HepG2 (cell line): ENCODE data around the gene FAM47B. TPM values are rescaled to one million over a fixed set of nuclear protein-coding genes. Genes with fewer than 3 reads are reported as not detected.

Source experiments
- ATAC-seq: fragments of 200-7000 bp; cut with Tn5 transposase; 3 replicates; pipeline ENCODE4 v1.9.1; 2020; ENCODE audit warnings: mild to moderate bottlenecking, moderate library complexity
- BruUV-seq: library from RNA; stranded (reverse); fragments of 400-500 nt; replicated peaks from 2 replicates; lab custom pipeline; 2021; lab: Mats Ljungman, UMichigan
- CTCF ChIA-PET: fragments of 300-600 bp; formaldehyde crosslinking; extraction: SDS; loops from one replicate; lab custom pipeline; 2021; ENCODE audit warnings: low total read pairs, inconsistent platforms, low intra/inter-chr PET ratio; lab: Yijun Ruan, JAX
- POLR2A ChIA-PET: fragments of 350-600 bp; sonication (Branson Sonifier 250); formaldehyde crosslinking; loops from one replicate; lab custom pipeline; 2020; ENCODE audit warnings: antibody characterized with exemption, inconsistent platforms; lab: Yijun Ruan, JAX
- DNase-seq: peaks from one replicate; pipeline ENCODE4 v3.0.0-alpha.2; 2015; ENCODE audit warnings: low spot score
- FAIRE-seq: peaks from 3 replicates; lab custom pipeline; 2011; peaks lifted over from hg19 to GRCh38; lab: Jason Lieb, UNC
- H2AFZ ChIP-seq: one replicate; pipeline ENCODE4 v1.6.1; 2011; ENCODE audit warnings: low read length, inconsistent platforms
- H3K27ac ChIP-seq: fragments of 300-600 bp; 3 replicates; pipeline ENCODE4 v1.8.0; 2011; ENCODE audit warnings: mixed run types, mild to moderate bottlenecking, mixed read lengths, low read length, inconsistent platforms; ENCODE audit not compliant: insufficient read depth; ENCODE audit errors: extremely low read length
- H3K27me3 ChIP-seq, 2 experiments: fragments of 200-600 bp in 1 of 2; 2 replicates in 1 of 2; 3 replicates in 1 of 2; pipeline versions ENCODE4 v1.6.0 to v1.8.0; 2011; ENCODE audit warnings: low read length in 2 of 2, mild to moderate bottlenecking in 2 of 2, moderate library complexity in 2 of 2, inconsistent platforms in 1 of 2; ENCODE audit not compliant: insufficient read depth in 2 of 2, control insufficient read depth in 1 of 2
- H3K36me3 ChIP-seq, 2 experiments: fragments of 200-600 bp in 1 of 2; replicated peaks in 1 of 2; 2 replicates in 1 of 2; 3 replicates in 1 of 2; pipeline versions ENCODE4 v1.5.1 to v1.8.0; 2011; ENCODE audit warnings: low read length in 2 of 2, inconsistent platforms in 1 of 2; ENCODE audit not compliant: insufficient read depth in 2 of 2, control insufficient read depth in 1 of 2
- H3K4me1 ChIP-seq: 2 replicates; pipeline ENCODE4 v1.5.1; 2012; ENCODE audit warnings: low read length, inconsistent platforms; ENCODE audit not compliant: insufficient read depth
- H3K4me2 ChIP-seq: 2 replicates; pipeline ENCODE4 v1.6.0; 2011; ENCODE audit warnings: low read depth, low read length, inconsistent platforms
- H3K4me3 ChIP-seq, 3 experiments: fragments of 200-600 bp in 1 of 3; sonication (generic), shearing (Covaris generic) in 1 of 3; replicated peaks in 1 of 3; 2 replicates each; pipeline ENCODE4 v1.5.1; 2011 to 2016; ENCODE audit warnings: low read length in 3 of 3, inconsistent platforms in 2 of 3, low read depth in 2 of 3, mild to moderate bottlenecking in 2 of 3, control low read depth in 1 of 3, mixed read lengths in 1 of 3; ENCODE audit not compliant: insufficient read depth in 1 of 3
- H3K79me2 ChIP-seq: one replicate; pipeline ENCODE4 v1.6.1; 2011; ENCODE audit warnings: low read length, inconsistent platforms; ENCODE audit not compliant: insufficient read depth
- H3K9ac ChIP-seq: 2 replicates; pipeline ENCODE4 v1.6.0; 2011; ENCODE audit warnings: mild to moderate bottlenecking, low read depth, low read length, inconsistent platforms; ENCODE audit not compliant: insufficient read depth
- H3K9me3 ChIP-seq: 2 replicates; pipeline ENCODE4 v1.5.1; 2012; ENCODE audit warnings: mild to moderate bottlenecking, low read length
- H4K20me1 ChIP-seq: 2 replicates; pipeline ENCODE4 v1.6.0; 2011; ENCODE audit warnings: inconsistent platforms, mild to moderate bottlenecking, low read length, moderate library complexity; ENCODE audit not compliant: insufficient read depth
- KMT2A ChIP-seq: sonication (generic); formaldehyde crosslinking; IDR thresholded peaks from 2 replicates; pipeline ENCODE4 v1.4.0; 2020; ENCODE audit warnings: missing genetic modification reagents
- MXD4 ChIP-seq: IDR thresholded peaks from 2 replicates; pipeline ENCODE4 v1.6.1; 2016; ENCODE audit warnings: mild to moderate bottlenecking, missing biosample characterization, missing genetic modification reagents
- NFE2L2 ChIP-seq: fragments of 150-350 bp; IDR thresholded peaks from 2 replicates; pipeline ENCODE4 v1.6.1; 2014; ENCODE audit warnings: low read length
- POLR2A ChIP-seq, 2 experiments: IDR thresholded peaks; 2 replicates each; pipeline ENCODE4 v1.6.1; 2011; ENCODE audit warnings: low read depth in 2 of 2, low read length in 2 of 2, mild to moderate bottlenecking in 1 of 2, moderate library complexity in 1 of 2; ENCODE audit not compliant: insufficient read depth in 1 of 2
- RXRA ChIP-seq: sonication (generic); formaldehyde crosslinking; IDR thresholded peaks from 2 replicates; pipeline ENCODE4 v1.5.1; 2020; ENCODE audit warnings: missing genetic modification reagents
- SRSF1 ChIP-seq: fragments of 200-400 bp; formaldehyde crosslinking; optimal IDR thresholded peaks from 2 replicates; pipeline ENCODE3; 2017; ENCODE audit warnings: mild to moderate bottlenecking, low read depth, low read length, moderate library complexity
- ZBTB33 ChIP-seq: sonication (generic); formaldehyde crosslinking; IDR thresholded peaks from 2 replicates; pipeline ENCODE4 v1.4.0; 2020; ENCODE audit warnings: missing genetic modification reagents
- ZFYVE20 ChIP-seq: sonication (generic); formaldehyde crosslinking; IDR thresholded peaks from 2 replicates; pipeline ENCODE4 v1.8.0; 2023; ENCODE audit warnings: low read depth, mild to moderate bottlenecking, moderate library complexity, missing genetic modification reagents, borderline replicate concordance
- ZNF24 ChIP-seq: fragments of 450-650 bp; IDR thresholded peaks from 2 replicates; pipeline ENCODE4 v1.6.1; 2017; ENCODE audit warnings: antibody characterized with exemption, mild to moderate bottlenecking
- ZNF446 ChIP-seq: sonication (generic); formaldehyde crosslinking; IDR thresholded peaks from 2 replicates; pipeline ENCODE4 v1.5.0; 2020; ENCODE audit warnings: mild to moderate bottlenecking, missing genetic modification reagents
- ZNF598 ChIP-seq: sonication (generic); formaldehyde crosslinking; IDR thresholded peaks from 2 replicates; pipeline ENCODE4 v1.5.1; 2020; ENCODE audit warnings: mild to moderate bottlenecking, missing genetic modification reagents, borderline replicate concordance
- ZNF615 ChIP-seq: sonication (generic); formaldehyde crosslinking; IDR thresholded peaks from 2 replicates; pipeline ENCODE4 v1.5.0; 2020; ENCODE audit warnings: mild to moderate bottlenecking, missing genetic modification reagents, borderline replicate concordance
- ZNF674 ChIP-seq: sonication (generic); formaldehyde crosslinking; IDR thresholded peaks from 2 replicates; pipeline ENCODE4 v1.5.0; 2020; ENCODE audit warnings: low read depth, mild to moderate bottlenecking, missing genetic modification reagents
- ZNF768 ChIP-seq: sonication (generic); formaldehyde crosslinking; IDR thresholded peaks from 2 replicates; pipeline ENCODE4 v1.4.0; 2020; ENCODE audit warnings: missing genetic modification reagents
- ZSCAN9 ChIP-seq: IDR thresholded peaks from 2 replicates; pipeline ENCODE4 v1.6.1; 2016; ENCODE audit warnings: borderline replicate concordance
- ZZZ3 ChIP-seq: sonication (generic); formaldehyde crosslinking; IDR thresholded peaks from 2 replicates; pipeline ENCODE4 v1.4.0; 2020; ENCODE audit warnings: missing genetic modification reagents, mild to moderate bottlenecking, borderline replicate concordance
- WGBS: methylation state at CpG from one replicate; pipeline ENCODE4 v1.1.6; 2017; ENCODE audit warnings: low lambda C conversion rate; 5-methylcytosine and 5-hydroxymethylcytosine counted together
- in situ Hi-C: cut with HindIII; loops from 2 replicates; pipeline ENCODE4 v1.10.0; 2017; ENCODE audit warnings: low pct_unique_long_range_greater_than_20kb; ENCODE audit not compliant: extremely low pct_ligation_motif_present
- intact Hi-C: fragments of 100-400 bp; cut with micrococcal nuclease; formaldehyde crosslinking; loops from one replicate; pipeline ENCODE4 v1.10.0; 2022; ENCODE audit not compliant: unreplicated experiment
- polyA plus RNA-seq, 8 experiments: library from polyadenylated mRNA; depleted of rRNA in 3 of 8; stranded (reverse) in 7 of 8; unstranded in 1 of 8; fragments of >200 nt; fragmentation: Illumina TruSeq in 4 of 8; extraction: Trizol in 4 of 8; gene quantifications; 2 replicates each; pipeline versions ENCODE4 v1.2.1 to v1.2.3, GENCODE V29; 2011 to 2016; ENCODE audit warnings: low read depth in 4 of 8, missing spikeins in 1 of 8, mixed read lengths in 1 of 8; ENCODE audit not compliant: insufficient read depth in 1 of 8
- total RNA-seq, 5 experiments: library from RNA; depleted of rRNA; stranded (reverse); fragments of >200 nt; fragmentation: Illumina TruSeq; extraction: Trizol; gene quantifications; 2 replicates each; pipeline ENCODE4 v1.2.3, GENCODE V29; 2016; ENCODE audit warnings: low read depth in 1 of 5
- TF ChIP-seq, protein P1 (sequence below): sonication (generic); formaldehyde crosslinking; IDR thresholded peaks from 2 replicates; pipeline ENCODE4 v1.5.0; 2020; ENCODE audit warnings: mild to moderate bottlenecking, missing genetic modification reagents

FAM47B gene
- total and polyA plus RNA-seq, 2 of the 13 experiments (the other 11 are each of a cell fraction or from before 2014, with no cell fraction given), result not detected

GRCh38 chrX:34917146-34917545 lies 25.4 kb upstream of the FAM47B start:
- Histone ChIP-seq H2AFZ (no peak overlapping the region), H4K20me1 (no peaks in the 10 kb centered on the region)

DNA sequence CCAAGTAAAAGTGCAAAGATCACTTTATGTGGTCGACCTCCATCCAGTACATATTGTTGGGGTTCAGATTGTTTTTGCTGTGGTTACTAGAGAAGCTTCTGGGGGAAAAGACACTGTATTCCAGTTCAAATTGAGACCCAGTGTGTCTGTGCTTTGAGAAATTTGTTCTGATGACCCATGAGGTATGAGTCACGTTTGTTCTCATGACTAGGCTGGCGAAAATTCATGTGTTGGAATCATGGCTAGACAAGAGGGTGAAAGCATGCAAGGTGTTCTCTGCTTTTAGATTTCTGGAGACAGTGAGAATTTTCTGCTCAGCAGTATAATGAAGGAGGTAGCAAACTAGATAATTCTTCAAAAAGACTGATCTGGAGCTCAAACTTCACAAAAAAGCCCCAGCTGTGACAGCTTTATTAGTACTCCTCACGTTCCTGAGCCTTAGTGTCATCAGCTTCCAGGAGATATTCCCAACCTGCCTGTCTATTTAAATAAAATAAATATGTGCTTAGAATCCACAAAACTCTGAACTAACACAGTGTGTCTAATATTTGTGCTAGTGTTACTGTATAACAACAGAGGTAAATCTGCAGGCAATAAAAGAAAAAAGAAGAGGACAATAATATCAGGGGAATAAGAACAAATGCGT lies 24.4 kb upstream of the FAM47B start:
- ChIA-PET CTCF (no interaction called here), POLR2A (no interaction called here)
- H3K9ac ChIP-seq, result no peak overlapping the region
- intact Hi-C loops, result no loop called here
- DNase-seq, result no peak
- no TSS peak for BruUV-seq
- no peaks in the 10 kb centered on the region for H3K36me3 ChIP-seq
- FAIRE-seq, result no peak
- no peaks in the 10 kb centered on the region for H3K9me3 ChIP-seq
- H3K27me3 ChIP-seq, result no peaks in the 10 kb centered on the region
- in situ Hi-C loops, result no loop called here
- no peak overlapping the region for H3K4me3 ChIP-seq
- ATAC-seq, result no peak
- H4K20me1 ChIP-seq, result no peaks in the 10 kb centered on the region
- no peak overlapping the region for H3K27ac ChIP-seq
- no peak overlapping the region for H2AFZ ChIP-seq
- no peaks in the 10 kb centered on the region for H3K4me1 ChIP-seq
- no peaks in the 10 kb centered on the region for H3K79me2 ChIP-seq
- no peak overlapping the region for H3K4me2 ChIP-seq
- 0% methylated on average over 5 of the region's 5 CpGs for WGBS
- TF ChIP-seq ZNF446 (CRISPR knock-in tag), result no peak
- TF ChIP-seq ZSCAN9 (CRISPR knock-in tag), result no peak
- TF ChIP-seq KMT2A, result no peak
- TF ChIP-seq SRSF1, result no peak
- TF ChIP-seq ZNF598 (CRISPR knock-in tag), result no peak
- TF ChIP-seq MXD4 (CRISPR knock-in tag), result no peak
- no peak for TF ChIP-seq ZNF24
- no peak for TF ChIP-seq POLR2A (IDR thresholded peaks at IDR 0.05; ENCODE audit: insufficient read depth in 1 of 2, low read depth in 2 of 2, low read length in 2 of 2)
- TF ChIP-seq ZFYVE20 (CRISPR knock-in tag), result no peak
- TF ChIP-seq, protein P1, sequence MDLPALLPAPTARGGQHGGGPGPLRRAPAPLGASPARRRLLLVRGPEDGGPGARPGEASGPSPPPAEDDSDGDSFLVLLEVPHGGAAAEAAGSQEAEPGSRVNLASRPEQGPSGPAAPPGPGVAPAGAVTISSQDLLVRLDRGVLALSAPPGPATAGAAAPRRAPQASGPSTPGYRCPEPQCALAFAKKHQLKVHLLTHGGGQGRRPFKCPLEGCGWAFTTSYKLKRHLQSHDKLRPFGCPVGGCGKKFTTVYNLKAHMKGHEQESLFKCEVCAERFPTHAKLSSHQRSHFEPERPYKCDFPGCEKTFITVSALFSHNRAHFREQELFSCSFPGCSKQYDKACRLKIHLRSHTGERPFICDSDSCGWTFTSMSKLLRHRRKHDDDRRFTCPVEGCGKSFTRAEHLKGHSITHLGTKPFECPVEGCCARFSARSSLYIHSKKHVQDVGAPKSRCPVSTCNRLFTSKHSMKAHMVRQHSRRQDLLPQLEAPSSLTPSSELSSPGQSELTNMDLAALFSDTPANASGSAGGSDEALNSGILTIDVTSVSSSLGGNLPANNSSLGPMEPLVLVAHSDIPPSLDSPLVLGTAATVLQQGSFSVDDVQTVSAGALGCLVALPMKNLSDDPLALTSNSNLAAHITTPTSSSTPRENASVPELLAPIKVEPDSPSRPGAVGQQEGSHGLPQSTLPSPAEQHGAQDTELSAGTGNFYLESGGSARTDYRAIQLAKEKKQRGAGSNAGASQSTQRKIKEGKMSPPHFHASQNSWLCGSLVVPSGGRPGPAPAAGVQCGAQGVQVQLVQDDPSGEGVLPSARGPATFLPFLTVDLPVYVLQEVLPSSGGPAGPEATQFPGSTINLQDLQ (CRISPR knock-in tag), result no peak
- TF ChIP-seq ZZZ3 (CRISPR knock-in tag), result no peak
- no peak for TF ChIP-seq ZBTB33 (CRISPR knock-in tag)

More at GRCh38 chrX:34917146-34917545, 25.4 kb upstream of the FAM47B start:
- H3K9me3 ChIP-seq, result no peaks in the 10 kb centered on the region
- ChIA-PET CTCF (no interaction called here), POLR2A (no interaction called here)
- H3K4me1 ChIP-seq, result no peaks in the 10 kb centered on the region
- H3K79me2 ChIP-seq, result no peaks in the 10 kb centered on the region
- TF ChIP-seq ZNF674 (CRISPR knock-in tag) (no peak), RXRA (CRISPR knock-in tag) (no peak), ZNF615 (CRISPR knock-in tag) (no peak), ZNF768 (CRISPR knock-in tag) (no peak), NFE2L2 (no peak)
- DNase-seq (no peak), ATAC-seq (no peak), FAIRE-seq (no peak)
- H3K27me3 ChIP-seq, result no peaks in the 10 kb centered on the region
- in situ Hi-C loops, result no loop called here
- H3K36me3 ChIP-seq, result no peaks in the 10 kb centered on the region
- intact Hi-C loops, result no loop called here
- H3K4me2 ChIP-seq, result no peak overlapping the region
- no peak overlapping the region for H3K9ac ChIP-seq
- no peak overlapping the region for H3K27ac ChIP-seq
- WGBS, result 17% methylated on average over 1 of the region's 1 CpG
- no peak overlapping the region for H3K4me3 ChIP-seq
- no TSS peak for BruUV-seq
